GM19397 (cell line): ENCODE results near the gene HOPX.
"Not testable (repeated sequence)": the region's sequence is repeated elsewhere in the genome, so short reads cannot be mapped to it uniquely, and the experiment has no call there.

ENCODE experiments used
- ATAC-seq: cut with Tn5 transposase; IDR thresholded peaks from one replicate; pipeline ENCODE4 v1.9.1; 2021; ENCODE audit warnings: mild to moderate bottlenecking, moderate library complexity; ENCODE audit not compliant: unreplicated experiment

Gene HOPX

GRCh38 chr4:56630876-56631666 lies 50.0 kb downstream of the HOPX start:
- no peak for ATAC-seq

- ATAC-seq = no peak
Observed at GRCh38 chr4:56628592-56628991, 52.5 kb downstream of the HOPX start.

DNA sequence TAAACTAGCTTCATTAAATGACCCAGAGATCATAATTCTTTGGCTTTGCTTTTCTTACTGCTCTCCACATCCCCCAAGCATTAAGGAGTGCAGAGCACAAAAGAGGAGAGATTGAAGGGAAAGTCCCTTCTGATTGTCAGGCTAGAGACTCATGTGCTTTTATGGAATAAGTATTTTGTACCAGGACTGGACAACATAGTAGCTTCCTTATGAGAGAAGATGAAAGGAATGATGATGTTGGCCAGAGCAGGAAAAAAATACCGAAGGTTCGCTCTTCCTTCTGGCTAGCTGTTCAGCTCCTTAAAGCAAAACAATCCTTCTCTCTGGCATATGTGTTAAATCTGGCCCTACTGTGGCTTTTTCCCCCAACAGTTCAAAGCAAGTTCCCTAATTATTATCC lies 53.1 kb downstream of the HOPX start:
- ATAC-seq = no peak

GRCh38 chr4:56627375-56627774 lies 53.7 kb downstream of the HOPX start:
- no peak for ATAC-seq

- ATAC-seq = no peak
Observed at GRCh38 chr4:56626963-56627362, 54.1 kb downstream of the HOPX start.

DNA sequence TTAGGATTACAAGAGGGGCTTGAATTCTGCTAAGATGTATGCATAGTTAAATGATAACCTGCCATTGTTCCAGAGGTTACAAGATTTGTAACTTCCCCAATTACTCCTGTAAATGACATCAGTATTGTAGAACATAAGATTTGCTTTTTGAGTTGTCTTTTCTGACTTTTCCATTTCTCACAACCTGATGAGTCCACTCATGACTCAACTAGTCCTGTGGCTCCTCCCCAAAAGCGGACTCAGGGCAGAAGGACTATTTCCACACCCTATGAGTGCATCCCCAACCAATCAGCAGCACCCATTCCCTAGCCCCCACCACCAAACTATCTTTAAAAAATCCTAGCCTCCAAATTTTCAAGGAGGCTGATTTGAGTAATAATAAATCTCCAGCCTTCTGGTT lies 54.7 kb downstream of the HOPX start:
- ATAC-seq = no peak

GRCh38 chr4:56622176-56622575 lies 58.9 kb downstream of the HOPX start:
- ATAC-seq = no peak

- no peak for ATAC-seq
Observed at GRCh38 chr4:56619816-56620215, 61.3 kb downstream of the HOPX start.

DNA sequence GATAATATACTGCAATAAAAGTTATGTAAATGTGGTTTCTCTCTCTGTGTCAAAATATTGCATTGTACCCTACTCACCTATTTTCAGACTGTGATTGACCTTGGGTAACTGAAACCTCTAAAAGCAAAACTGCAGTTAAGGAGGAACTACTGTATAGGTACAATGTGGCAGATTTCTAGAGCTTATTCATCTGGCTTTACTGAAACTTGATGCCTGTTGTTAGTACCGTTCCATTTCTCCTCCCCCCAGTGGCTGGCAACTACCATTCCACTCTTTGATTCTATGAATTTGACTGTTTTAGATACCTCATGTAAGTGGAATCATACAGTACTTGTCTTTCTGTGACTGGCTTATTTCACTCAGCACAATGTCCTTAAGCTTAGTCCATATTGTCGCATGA lies 61.9 kb downstream of the HOPX start:
- ATAC-seq = no peak

DNA sequence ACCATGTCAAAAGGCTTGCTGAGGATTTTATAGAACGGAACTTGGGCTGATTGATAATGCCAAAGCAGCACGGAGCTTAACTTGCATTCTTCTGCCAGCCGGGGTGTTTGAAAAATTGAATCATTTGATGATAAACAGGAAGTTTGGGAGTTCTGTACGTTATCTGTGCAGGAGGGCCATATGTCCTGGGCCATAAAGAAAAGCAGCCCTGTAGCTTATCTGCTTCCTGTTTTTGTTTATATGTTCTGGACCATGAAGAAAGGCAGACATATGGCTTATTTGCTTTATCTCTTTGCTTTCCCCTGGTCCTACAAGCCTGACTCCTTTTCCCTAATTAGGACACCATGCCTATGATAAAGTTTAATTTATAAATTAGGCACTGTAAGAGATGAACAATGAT lies 62.4 kb downstream of the HOPX start:
- ATAC-seq = no peak

- no peak for ATAC-seq
Observed at GRCh38 chr4:56613101-56613862, 67.8 kb downstream of the HOPX start.

DNA sequence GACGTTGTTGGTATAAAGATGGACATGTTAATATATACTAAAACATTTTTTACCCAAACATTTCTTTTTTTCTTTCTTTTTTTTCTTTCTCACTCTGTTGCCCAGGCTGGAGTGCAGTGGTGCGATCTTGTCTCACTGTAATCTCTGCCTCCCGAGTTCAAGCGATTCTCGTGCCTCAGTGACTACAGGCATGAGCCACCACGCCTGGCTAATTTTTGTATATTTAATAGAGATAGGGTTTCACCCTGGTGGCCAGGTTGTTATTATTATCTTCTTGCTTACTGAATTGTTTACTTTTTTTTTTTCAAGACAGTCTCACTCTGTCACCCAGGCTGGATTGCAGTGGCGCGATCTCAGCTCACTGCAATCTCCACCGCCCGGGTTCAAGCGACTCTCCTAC lies 68.8 kb downstream of the HOPX start:
- ATAC-seq = no peak

- ATAC-seq = no peak
Observed at GRCh38 chr4:56611501-56611900, 69.6 kb downstream of the HOPX start.

DNA sequence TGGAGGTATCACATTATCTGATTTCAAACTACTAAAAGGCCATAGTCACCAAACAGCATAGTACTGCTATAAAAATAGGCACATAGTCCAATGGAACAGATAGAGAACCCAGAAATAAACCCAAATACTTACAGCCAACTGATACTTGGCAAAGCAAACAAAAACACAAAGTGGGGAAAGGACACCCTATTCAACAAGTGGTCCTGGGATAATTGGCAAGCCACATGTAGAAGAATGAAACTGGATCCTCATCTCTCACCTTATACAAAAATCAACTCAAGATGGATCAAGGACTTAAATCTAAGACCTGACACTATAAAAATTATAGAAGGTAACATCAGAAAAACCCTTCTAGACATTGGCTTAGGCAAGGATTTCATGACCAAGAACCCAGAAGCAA lies 70.9 kb downstream of the HOPX start:
- ATAC-seq = not testable (repeated sequence)

GRCh38 chr4:56607926-56608325 lies 73.2 kb downstream of the HOPX start:
- no peak for ATAC-seq

GRCh38 chr4:56606385-56606784 lies 74.7 kb downstream of the HOPX start:
- no peak for ATAC-seq

DNA sequence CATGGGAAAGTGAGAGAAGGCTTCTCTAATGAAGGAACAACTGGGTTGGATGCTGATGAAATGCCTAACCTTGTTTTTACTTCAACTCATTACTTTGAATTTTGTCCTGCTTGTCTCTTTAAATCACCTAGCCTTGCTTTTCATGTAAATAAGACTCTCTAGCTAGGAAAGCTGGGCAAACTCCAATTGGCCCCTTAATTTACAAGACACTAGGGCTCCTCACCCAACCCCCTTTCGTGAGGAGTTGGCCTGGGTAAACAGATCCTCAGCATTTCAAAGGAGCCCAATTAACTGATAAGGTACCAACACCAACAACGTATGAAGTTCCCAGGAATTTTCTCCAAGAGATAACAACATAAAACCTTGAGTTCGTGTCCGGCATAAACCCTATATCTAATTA lies 75.6 kb downstream of the HOPX start:
- not testable (repeated sequence) for ATAC-seq

DNA sequence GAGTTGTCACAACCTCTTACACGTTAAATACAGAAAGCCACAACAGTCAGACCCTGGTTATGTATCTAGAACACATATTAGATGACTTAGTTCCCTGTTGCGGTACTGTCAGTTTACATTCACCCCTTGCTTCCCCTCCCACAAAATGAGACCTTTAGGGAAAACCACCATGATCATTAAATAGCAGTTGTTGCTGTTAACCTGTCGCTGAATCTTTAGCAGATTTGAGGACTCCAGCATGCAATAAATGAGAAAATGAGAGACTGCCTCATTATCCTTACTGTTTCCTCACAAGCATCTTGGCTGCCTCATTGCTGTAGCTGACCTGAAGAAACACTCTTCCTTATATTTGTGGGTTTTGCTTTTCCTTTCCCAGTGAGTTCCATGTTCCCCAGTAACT lies 77.8 kb downstream of the HOPX start:
- ATAC-seq = no peak
